Stromal cell of bone marrow (primary cell): ENCODE data around the gene TAF11L13.

ENCODE experiments used
- DNase-seq: peaks from one replicate; pipeline ENCODE4 v3.0.0-alpha.2; 2012; ENCODE audit warnings: low read depth

TAF11L13 gene

GRCh38 chr5:17679597-17680203, 47.8 kb downstream of the TAF11L13 start:
- no peak for DNase-seq

DNA sequence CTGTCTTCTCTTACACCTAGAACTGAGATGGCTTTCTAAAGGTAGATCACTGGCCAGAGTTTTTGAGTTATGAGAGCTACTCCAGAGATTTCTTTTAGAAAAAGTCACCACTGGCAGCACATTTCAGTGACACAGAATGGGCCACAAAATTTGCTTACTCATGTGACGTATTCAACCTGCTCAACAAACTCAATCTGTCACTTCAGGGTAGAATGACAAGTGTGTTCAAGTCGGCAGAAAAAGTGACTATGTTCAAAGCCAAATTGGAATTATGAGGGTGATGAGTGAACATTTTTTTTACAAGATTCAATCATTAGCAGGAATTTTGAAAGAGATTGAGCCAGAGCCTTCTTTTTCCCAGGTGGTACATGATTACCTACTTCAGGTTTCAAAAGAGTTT, 48.8 kb downstream of the TAF11L13 start:
- no peak for DNase-seq
